GM23338 (cell line): ENCODE measurements around the gene ARHGAP36. TPM values are rescaled to one million over a fixed set of nuclear protein-coding genes. Genes with fewer than 3 reads are reported as not detected.

Experiments
- ATAC-seq: fragments of 200-7000 bp; cut with Tn5 transposase; 3 replicates; pipeline ENCODE4 v1.9.1; 2020
- DNase-seq: peaks from one replicate; pipeline ENCODE4 v3.0.0-alpha.2; 2015; ENCODE audit warnings: low spot score
- H2AFZ ChIP-seq: fragments of 200-600 bp; sonication (generic); 2 replicates; pipeline ENCODE4 v1.8.0; 2016; ENCODE audit warnings: antibody characterized with exemption, mild to moderate bottlenecking, moderate library complexity
- H3F3A ChIP-seq: fragments of 200-600 bp; sonication (generic); replicated peaks from 2 replicates; pipeline ENCODE4 v1.8.0; 2017; ENCODE audit warnings: antibody characterized with exemption, mixed run types, low read depth
- H3K27ac ChIP-seq: fragments of 200-600 bp; sonication (generic); 2 replicates; pipeline ENCODE4 v1.6.1; 2016; ENCODE audit warnings: low read depth
- H3K27me3 ChIP-seq: fragments of 200-600 bp; sonication (generic); 2 replicates; pipeline ENCODE4 v1.8.0; 2016; ENCODE audit warnings: mild to moderate bottlenecking, mixed run types, moderate library complexity; ENCODE audit not compliant: insufficient read depth
- H3K36me3 ChIP-seq: fragments of 200-600 bp; sonication (generic); 2 replicates; pipeline ENCODE4 v1.8.0; 2016; ENCODE audit warnings: mild to moderate bottlenecking; ENCODE audit not compliant: insufficient read depth
- H3K4me1 ChIP-seq: fragments of 200-600 bp; sonication (generic); 2 replicates; pipeline ENCODE4 v1.8.0; 2016; ENCODE audit warnings: mild to moderate bottlenecking, moderate library complexity; ENCODE audit not compliant: insufficient read depth
- H3K4me2 ChIP-seq: fragments of 200-600 bp; sonication (generic); 2 replicates; pipeline ENCODE4 v1.7.1; 2017; ENCODE audit warnings: mixed run types
- H3K4me3 ChIP-seq: fragments of 200-600 bp; sonication (generic); 2 replicates; pipeline ENCODE4 v1.6.1; 2016; ENCODE audit warnings: mixed run types
- H3K79me2 ChIP-seq: fragments of 200-600 bp; sonication (generic); replicated peaks from 2 replicates; pipeline ENCODE4 v1.8.0; 2017; ENCODE audit warnings: mild to moderate bottlenecking; ENCODE audit not compliant: insufficient read depth
- H3K9me2 ChIP-seq: fragments of 200-600 bp; sonication (generic); 2 replicates; pipeline ENCODE4 v1.8.0; 2017; ENCODE audit not compliant: insufficient read depth
- H4K20me1 ChIP-seq: fragments of 200-600 bp; sonication (generic); replicated peaks from 2 replicates; pipeline ENCODE4 v1.8.0; 2017; ENCODE audit warnings: mild to moderate bottlenecking; ENCODE audit not compliant: insufficient read depth
- H3K27ac Mint-ChIP-seq: 2 replicates; pipeline ENCODE4 v1.8.0; 2020; ENCODE audit warnings: inconsistent platforms, mild to moderate bottlenecking, moderate library complexity, mixed read lengths
- H3K27me3 Mint-ChIP-seq: 3 replicates; pipeline ENCODE4 v1.8.0; 2022; ENCODE audit warnings: low read depth, mild to moderate bottlenecking, moderate library complexity, mixed read lengths, inconsistent platforms; ENCODE audit not compliant: insufficient read depth, poor library complexity
- H3K36me3 Mint-ChIP-seq: 3 replicates; pipeline ENCODE4 v1.8.0; 2021; ENCODE audit warnings: low read depth, mild to moderate bottlenecking, inconsistent platforms, moderate library complexity, mixed read lengths
- H3K4me1 Mint-ChIP-seq: 3 replicates; pipeline ENCODE4 v1.8.0; 2020; ENCODE audit warnings: mild to moderate bottlenecking, inconsistent platforms, mixed read lengths
- H3K4me3 Mint-ChIP-seq: 3 replicates; pipeline ENCODE4 v1.8.0; 2021; ENCODE audit warnings: moderate library complexity, mild to moderate bottlenecking, inconsistent platforms, mixed read lengths
- H3K9me3 Mint-ChIP-seq: 3 replicates; pipeline ENCODE4 v1.8.0; 2020; ENCODE audit warnings: moderate library complexity, mild to moderate bottlenecking, inconsistent platforms, mixed read lengths
- CREB1 ChIP-seq: fragments of 250-450 bp; sonication (Bioruptor Pico); IDR thresholded peaks from 2 replicates; pipeline ENCODE4 v1.5.0; 2020; ENCODE audit warnings: low read depth, mild to moderate bottlenecking, moderate library complexity
- CTCF ChIP-seq, 2 experiments: fragments of 200-600 bp in 1 of 2; sonication (generic) in 1 of 2; conservative IDR thresholded peaks; 2 replicates each; pipeline versions ENCODE4 v1.5.1 to v1.6.1; 2016 to 2017; ENCODE audit warnings: antibody characterized with exemption in 2 of 2, low read depth in 2 of 2, mild to moderate bottlenecking in 2 of 2, moderate library complexity in 1 of 2
- ETS1 ChIP-seq: IDR thresholded peaks from 2 replicates; pipeline ENCODE4 v1.6.1; 2016; ENCODE audit warnings: antibody characterized with exemption
- EZH2 ChIP-seq: fragments of 200-600 bp; sonication (generic); IDR thresholded peaks from one replicate; pipeline ENCODE4 v1.8.0; 2017; ENCODE audit warnings: antibody characterized with exemption, mild to moderate bottlenecking, low read depth; ENCODE audit not compliant: unreplicated experiment
- EZH2phosphoT487 ChIP-seq: fragments of 200-600 bp; sonication (generic); IDR thresholded peaks from one replicate; pipeline ENCODE4 v1.8.1; 2018; ENCODE audit warnings: antibody characterized with exemption; ENCODE audit not compliant: unreplicated experiment
- JUNB ChIP-seq: IDR thresholded peaks from one replicate; pipeline ENCODE4 v1.6.1; 2016; ENCODE audit warnings: antibody characterized with exemption; ENCODE audit not compliant: unreplicated experiment
- NANOG ChIP-seq: IDR thresholded peaks from 2 replicates; pipeline ENCODE4 v1.6.1; 2016; ENCODE audit warnings: antibody characterized with exemption, borderline replicate concordance
- POLR2AphosphoS5 ChIP-seq: IDR thresholded peaks from 2 replicates; pipeline ENCODE4 v1.6.1; 2016; ENCODE audit warnings: antibody characterized with exemption, low read depth
- STAT1 ChIP-seq: IDR thresholded peaks from one replicate; pipeline ENCODE4 v1.6.1; 2016; ENCODE audit warnings: antibody characterized with exemption; ENCODE audit not compliant: unreplicated experiment
- ZNF331 ChIP-seq: fragments of 250-450 bp; sonication (Bioruptor Pico); IDR thresholded peaks from 2 replicates; pipeline ENCODE4 v1.5.0; 2020; ENCODE audit warnings: low read depth, mild to moderate bottlenecking, moderate library complexity
- ZNF462 ChIP-seq: fragments of 250-450 bp; sonication (Bioruptor Pico); IDR thresholded peaks from 2 replicates; pipeline ENCODE4 v1.5.0; 2020; ENCODE audit warnings: mild to moderate bottlenecking, moderate library complexity
- polyA plus RNA-seq: library from polyadenylated mRNA; unstranded; fragments of >200 nt; fragmentation: Nextera tagmentation; extraction: Ambion mirVana; gene quantifications from 2 replicates; pipeline ENCODE4 v1.2.1, GENCODE V29; 2016
- total RNA-seq: library from RNA; depleted of rRNA; stranded (reverse); fragments of >200 nt; shearing (Covaris generic); gene quantifications from 2 replicates; pipeline ENCODE4 v1.2.3, GENCODE V29; 2014

ARHGAP36 gene
- total and polyA plus RNA-seq, 2 experiments from 2014 or later, result 0.21 TPM; not detected in 1

GRCh38 chrX:131084145-131084544, 26.0 kb downstream of the ARHGAP36 start:
- H3K27me3 ChIP-seq, result peaks cover 70% of the 10 kb centered on the region
- Mint-ChIP-seq H3K4me3 (peak overlapping the region; percentile 82), H3K4me1 (peaks cover 24% of the 10 kb centered on the region), H3K9me3 (peaks cover 14% of the 10 kb centered on the region; the same call in 2 of the 3 replicates), H3K27me3 (peaks cover 54% of the 10 kb centered on the region), H3K36me3 (peaks cover 22% of the 10 kb centered on the region), H3K27ac (no peak overlapping the region)
- no peak overlapping the region for H3K27ac ChIP-seq
- peak overlapping the region; percentile 59 for H3K4me3 ChIP-seq
- H3K79me2 ChIP-seq, result no peaks in the 10 kb centered on the region
- no peaks in the 10 kb centered on the region; the same call in 1 of the 2 replicates for H4K20me1 ChIP-seq
- H3K36me3 ChIP-seq, result no peaks in the 10 kb centered on the region
- peaks cover 7% of the 10 kb centered on the region; the same call in 1 of the 2 replicates for H3K4me1 ChIP-seq
- ATAC-seq (no peak), DNase-seq (no peak)
- no peaks in the 10 kb centered on the region for H3K9me2 ChIP-seq
- H3K4me2 ChIP-seq, result peak overlapping the region; percentile 80
- TF ChIP-seq EZH2 (peak; percentile 44), CTCF (conservative IDR thresholded peaks at IDR 0.05; ENCODE audit: low read depth in 2 of 2) (peak in 1 of 2 experiments; percentile 26; a peak in 2 of 4 replicates), POLR2AphosphoS5 (no peak)
- H3F3A ChIP-seq, result no peaks in the 10 kb centered on the region
- no peak overlapping the region for H2AFZ ChIP-seq

- H3K9me3 Mint-ChIP-seq, result no peaks in the 10 kb centered on the region
- Histone ChIP-seq H3K36me3 (no peaks in the 10 kb centered on the region), H3K27me3 (no peaks in the 10 kb centered on the region), H3K4me1 (no peaks in the 10 kb centered on the region), H3K9me2 (no peaks in the 10 kb centered on the region), H3F3A (no peaks in the 10 kb centered on the region), H3K27ac (no peak overlapping the region), H3K4me3 (no peak overlapping the region), H2AFZ (no peak overlapping the region), H3K79me2 (no peaks in the 10 kb centered on the region), H4K20me1 (no peaks in the 10 kb centered on the region), H3K4me2 (no peak overlapping the region)
- H3K4me1 Mint-ChIP-seq, result no peaks in the 10 kb centered on the region
- no peak for DNase-seq
- no peaks in the 10 kb centered on the region for H3K27me3 Mint-ChIP-seq
- no peak for ATAC-seq
- no peaks in the 10 kb centered on the region for H3K36me3 Mint-ChIP-seq
- no peak overlapping the region for H3K4me3 Mint-ChIP-seq
- H3K27ac Mint-ChIP-seq, result no peak overlapping the region
- TF ChIP-seq STAT1, result no peak
- TF ChIP-seq POLR2AphosphoS5, result no peak
- TF ChIP-seq ZNF331, result no peak
- no peak for TF ChIP-seq NANOG
- TF ChIP-seq EZH2phosphoT487, result no peak
- TF ChIP-seq ETS1, result no peak
- no peak for TF ChIP-seq CREB1 (CRISPR knock-in tag)
- no peak for TF ChIP-seq CTCF (conservative IDR thresholded peaks at IDR 0.05; ENCODE audit: low read depth in 2 of 2)
- TF ChIP-seq JUNB, result no peak
- no peak for TF ChIP-seq ZNF462 (CRISPR knock-in tag)
Measured at GRCh38 chrX:131136776-131137175, 78.6 kb downstream of the ARHGAP36 start.
